Measurements from ENCODE around the gene SPAAR. TPM values are rescaled to one million over a fixed set of nuclear protein-coding genes. Genes with fewer than 3 reads are reported as not detected.
A peak's percentile ranks its signal among the peaks of the same experiment; 100 is the strongest.
"Not testable (repeated sequence)": the region's sequence is repeated elsewhere in the genome, so short reads cannot be mapped to it uniquely, and the experiment has no call there.

Gene SPAAR
- total RNA-seq, 1 donor from 2014 or later = 11.9 TPM

DNA sequence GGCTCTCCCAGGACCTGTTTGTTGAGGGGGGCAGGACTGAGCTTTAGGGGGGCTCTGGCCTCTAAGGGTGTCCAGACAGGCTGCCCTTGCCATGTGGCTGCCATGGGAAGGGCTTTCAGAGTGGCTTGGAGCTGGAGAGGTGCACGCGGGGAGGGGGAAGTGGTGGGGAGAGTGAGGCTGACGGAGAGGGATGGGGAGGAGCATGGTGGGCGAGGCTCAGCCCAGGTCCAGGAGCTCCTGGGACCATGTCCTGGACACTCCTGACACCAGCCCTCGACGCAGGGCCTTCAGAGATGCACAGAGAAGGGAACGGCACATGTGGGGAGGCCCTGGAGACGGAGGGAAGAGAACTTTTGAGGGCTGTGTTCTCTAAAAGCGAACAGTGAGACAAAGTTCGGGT lies 2.4 kb downstream of the SPAAR start:
- TF ChIP-seq, protein P1, sequence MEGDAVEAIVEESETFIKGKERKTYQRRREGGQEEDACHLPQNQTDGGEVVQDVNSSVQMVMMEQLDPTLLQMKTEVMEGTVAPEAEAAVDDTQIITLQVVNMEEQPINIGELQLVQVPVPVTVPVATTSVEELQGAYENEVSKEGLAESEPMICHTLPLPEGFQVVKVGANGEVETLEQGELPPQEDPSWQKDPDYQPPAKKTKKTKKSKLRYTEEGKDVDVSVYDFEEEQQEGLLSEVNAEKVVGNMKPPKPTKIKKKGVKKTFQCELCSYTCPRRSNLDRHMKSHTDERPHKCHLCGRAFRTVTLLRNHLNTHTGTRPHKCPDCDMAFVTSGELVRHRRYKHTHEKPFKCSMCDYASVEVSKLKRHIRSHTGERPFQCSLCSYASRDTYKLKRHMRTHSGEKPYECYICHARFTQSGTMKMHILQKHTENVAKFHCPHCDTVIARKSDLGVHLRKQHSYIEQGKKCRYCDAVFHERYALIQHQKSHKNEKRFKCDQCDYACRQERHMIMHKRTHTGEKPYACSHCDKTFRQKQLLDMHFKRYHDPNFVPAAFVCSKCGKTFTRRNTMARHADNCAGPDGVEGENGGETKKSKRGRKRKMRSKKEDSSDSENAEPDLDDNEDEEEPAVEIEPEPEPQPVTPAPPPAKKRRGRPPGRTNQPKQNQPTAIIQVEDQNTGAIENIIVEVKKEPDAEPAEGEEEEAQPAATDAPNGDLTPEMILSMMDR (IDR thresholded peaks at IDR 0.05) = no peak
- intact Hi-C loops (cut with DNase I) = no loop called here
- H3K4me3 ChIP-seq = peak overlapping the region; percentile 39
- no peaks in the 10 kb centered on the region for H3K27me3 ChIP-seq (ENCODE audit: low read depth)
- H3K27ac ChIP-seq = peak overlapping the region; percentile 93
- no peaks in the 10 kb centered on the region for H3K36me3 ChIP-seq
- DNase-seq = no peak
- H3K4me1 ChIP-seq = peaks cover 50% of the 10 kb centered on the region
- no peaks in the 10 kb centered on the region for H3K9me3 ChIP-seq
- no peak for ATAC-seq

DNA sequence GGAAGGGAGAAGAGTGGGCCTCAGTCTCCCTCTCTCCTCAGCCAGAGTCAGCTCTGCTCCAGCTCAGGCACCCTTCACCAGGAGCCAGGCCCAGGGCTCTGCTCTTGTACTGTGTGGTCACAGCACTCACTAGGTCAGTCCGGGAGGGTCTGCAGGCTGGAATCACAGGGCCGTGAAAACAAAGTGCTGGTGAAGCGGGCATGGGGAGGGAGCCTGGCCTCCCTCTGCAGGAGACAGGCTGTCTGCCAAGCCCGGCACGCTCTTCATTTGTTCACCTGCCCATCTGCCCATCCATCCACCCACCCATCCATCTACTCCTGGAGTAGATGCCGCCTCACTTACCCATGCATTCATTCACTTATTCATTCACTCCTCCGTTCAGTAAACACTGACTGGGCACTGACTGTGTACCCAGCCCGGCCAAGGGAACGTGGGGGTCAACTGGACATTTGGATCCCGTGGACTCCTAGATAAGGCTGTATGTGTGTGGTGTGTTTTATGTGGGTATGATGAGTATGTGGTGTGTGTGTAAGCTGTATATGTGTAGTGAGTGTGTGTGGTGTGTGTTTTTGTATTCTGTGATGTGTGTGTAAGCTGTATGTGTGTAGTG lies 3.6 kb downstream of the SPAAR start:
- TF ChIP-seq, protein P1 (IDR thresholded peaks at IDR 0.05) = no peak
- Histone ChIP-seq H3K27me3 (ENCODE audit: low read depth) (no peaks in the 10 kb centered on the region), H3K27ac (peak overlapping the region; percentile 93), H3K4me3 (peak overlapping the region; percentile 39), H3K9me3 (no peaks in the 10 kb centered on the region), H3K4me1 (peaks cover 37% of the 10 kb centered on the region), H3K36me3 (no peaks in the 10 kb centered on the region)
- intact Hi-C loops (cut with DNase I) = no loop called here
- no peak for DNase-seq
- no peak for ATAC-seq

DNA sequence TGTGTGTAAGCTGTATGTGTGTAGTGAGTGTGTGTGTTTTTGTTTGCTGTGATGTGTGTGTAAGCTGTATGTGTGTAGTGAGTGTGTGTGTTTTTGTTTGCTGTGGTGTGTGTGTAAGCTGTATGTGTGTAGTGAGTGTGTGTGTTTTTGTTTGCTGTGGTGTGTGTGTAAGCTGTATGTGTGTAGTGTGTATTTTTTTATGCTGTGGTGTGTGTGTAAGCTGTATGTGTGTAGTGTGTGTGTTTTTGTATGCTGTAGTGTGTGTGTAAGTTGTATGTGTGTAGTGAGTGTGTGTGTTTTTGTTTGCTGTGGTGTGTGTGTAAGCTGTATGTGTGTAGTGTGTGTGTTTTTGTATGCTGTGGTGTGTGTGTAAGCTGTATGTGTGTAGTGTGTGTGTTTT lies 4.1 kb downstream of the SPAAR start:
- H3K27me3 ChIP-seq (ENCODE audit: low read depth); DNase-seq; H3K36me3 ChIP-seq; H3K4me3 ChIP-seq; ATAC-seq; H3K9me3 ChIP-seq; intact Hi-C loops (cut with DNase I); H3K27ac ChIP-seq: not testable (repeated sequence)
- peaks cover 32% of the 10 kb centered on the region for H3K4me1 ChIP-seq

DNA sequence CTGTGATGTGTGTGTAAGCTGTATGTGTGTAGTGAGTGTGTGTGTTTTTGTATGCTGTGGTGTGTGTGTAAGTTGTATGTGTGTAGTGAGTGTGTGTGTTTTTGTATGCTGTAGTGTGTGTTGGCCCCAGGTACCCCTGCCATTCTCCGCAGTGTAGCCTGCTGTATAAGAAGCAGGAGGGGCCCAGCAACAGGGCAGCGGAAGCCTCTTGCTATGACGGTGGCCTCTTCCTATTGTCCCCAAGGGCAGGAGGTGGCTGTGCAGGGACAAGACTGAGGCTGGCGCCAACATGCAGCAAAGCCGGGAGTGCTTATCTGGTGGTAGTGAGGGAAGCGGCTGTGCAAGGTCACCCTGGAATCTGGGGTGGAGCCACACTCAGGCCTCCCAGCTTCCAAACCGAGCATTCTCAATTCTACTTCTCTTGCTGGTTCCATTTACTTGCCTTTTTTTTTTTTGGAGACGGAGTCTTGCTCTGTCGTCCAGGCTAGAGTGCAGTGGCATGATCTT lies 5.1 kb downstream of the SPAAR start:
- DNase-seq = peak; percentile 73
- TF ChIP-seq, protein P1 (IDR thresholded peaks at IDR 0.05) = no peak
- Histone ChIP-seq H3K27me3 (ENCODE audit: low read depth) (no peaks in the 10 kb centered on the region), H3K4me1 (peaks cover 23% of the 10 kb centered on the region), H3K36me3 (no peaks in the 10 kb centered on the region), H3K4me3 (no peak overlapping the region), H3K9me3 (no peaks in the 10 kb centered on the region), H3K27ac (peak overlapping the region; percentile 54)
- ATAC-seq = peak; percentile 67 to 71
- intact Hi-C loops (cut with DNase I) = no loop called here

DNA sequence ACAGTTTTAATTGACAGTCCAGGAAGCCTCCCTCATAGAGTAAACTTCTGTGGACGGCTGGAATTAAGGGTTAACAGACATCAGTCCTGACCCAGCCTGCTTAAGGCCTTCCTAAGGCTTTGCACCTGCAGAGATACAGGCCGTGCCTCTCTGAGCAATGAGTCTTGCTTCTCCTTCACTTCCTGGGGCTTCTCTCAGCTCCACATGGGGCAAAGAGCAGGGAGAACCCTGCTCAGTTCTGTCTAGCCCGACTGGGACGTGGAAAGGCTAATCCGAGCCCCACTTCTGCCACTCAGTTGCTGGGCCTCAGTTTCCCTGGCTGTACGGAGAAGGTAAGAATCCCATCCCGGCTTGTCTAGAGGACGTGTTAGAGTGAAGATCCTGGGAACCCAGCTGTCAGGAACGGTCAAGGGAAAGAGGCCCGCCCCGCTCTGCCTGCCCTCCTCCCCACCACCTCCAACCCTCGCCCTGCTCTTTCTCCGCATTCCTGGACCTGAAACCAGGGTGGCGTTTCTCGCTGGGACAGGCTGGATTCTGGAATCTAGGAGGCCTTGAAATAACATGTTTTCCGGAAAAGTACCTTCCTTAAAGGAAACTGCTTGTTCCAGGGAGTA lies 6.5 kb downstream of the SPAAR start:
- H3K27ac ChIP-seq = no peak overlapping the region
- no peak for DNase-seq
- TF ChIP-seq, protein P1 (IDR thresholded peaks at IDR 0.05) = no peak

DNA sequence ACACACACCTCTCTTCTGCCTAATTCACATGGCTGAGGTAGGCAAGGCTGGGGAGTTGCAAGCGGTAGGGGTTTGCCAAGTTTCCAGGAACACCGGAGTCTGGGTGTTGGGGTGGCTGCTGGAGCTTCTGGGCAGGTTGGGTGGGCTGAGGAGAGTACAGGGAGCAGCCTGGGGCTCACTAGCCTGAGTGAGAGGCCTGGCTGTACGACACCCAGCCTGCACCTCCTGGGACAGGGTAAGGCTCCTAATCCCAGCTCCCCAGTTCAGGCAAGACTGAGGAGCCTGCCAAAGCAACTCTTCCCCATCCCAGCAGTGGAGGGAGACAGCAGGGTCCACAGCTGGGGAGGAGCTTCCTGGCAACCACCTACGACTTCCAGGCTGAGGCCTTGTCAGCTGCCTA lies 8.0 kb downstream of the SPAAR start:
- no peaks in the 10 kb centered on the region for H3K36me3 ChIP-seq
- no peak for DNase-seq
- H3K4me3 ChIP-seq = no peak overlapping the region
- H3K4me1 ChIP-seq = peaks cover 4% of the 10 kb centered on the region
- no peaks in the 10 kb centered on the region for H3K27me3 ChIP-seq (ENCODE audit: low read depth)
- H3K9me3 ChIP-seq = no peaks in the 10 kb centered on the region
- intact Hi-C loops (cut with DNase I) = no loop called here
- no peak overlapping the region for H3K27ac ChIP-seq
- ATAC-seq = no peak
- TF ChIP-seq, protein P1 (IDR thresholded peaks at IDR 0.05) = no peak

More for the DNA sequence above, 6.5 kb downstream of the SPAAR start:
- Histone ChIP-seq H3K36me3 (no peaks in the 10 kb centered on the region), H3K4me1 (peaks cover 13% of the 10 kb centered on the region), H3K9me3 (no peaks in the 10 kb centered on the region), H3K27me3 (ENCODE audit: low read depth) (no peaks in the 10 kb centered on the region), H3K4me3 (no peak overlapping the region)
- intact Hi-C loops (cut with DNase I) = no loop called here
- no peak for ATAC-seq

Data from lower lobe of right lung (tissue), 2 donors.